Epidermal melanocyte (primary cell): ENCODE measurements around the gene CHL1.

Experiments used
- DNase-seq: peaks from one replicate; pipeline ENCODE4 v3.0.0; 2011; ENCODE audit warnings: low spot score; ENCODE audit not compliant: insufficient read length

The CHL1 gene

GRCh38 chr3:279325-279724 is 82.8 kb downstream of the CHL1 start:
- DNase-seq: no peak

- no peak for DNase-seq
Measured at GRCh38 chr3:280681-281080, 84.1 kb downstream of the CHL1 start.

GRCh38 chr3:284322-284721 is 87.8 kb downstream of the CHL1 start:
- DNase-seq: no peak

- no peak for DNase-seq
Measured at GRCh38 chr3:288417-288816, 91.9 kb downstream of the CHL1 start.

DNA sequence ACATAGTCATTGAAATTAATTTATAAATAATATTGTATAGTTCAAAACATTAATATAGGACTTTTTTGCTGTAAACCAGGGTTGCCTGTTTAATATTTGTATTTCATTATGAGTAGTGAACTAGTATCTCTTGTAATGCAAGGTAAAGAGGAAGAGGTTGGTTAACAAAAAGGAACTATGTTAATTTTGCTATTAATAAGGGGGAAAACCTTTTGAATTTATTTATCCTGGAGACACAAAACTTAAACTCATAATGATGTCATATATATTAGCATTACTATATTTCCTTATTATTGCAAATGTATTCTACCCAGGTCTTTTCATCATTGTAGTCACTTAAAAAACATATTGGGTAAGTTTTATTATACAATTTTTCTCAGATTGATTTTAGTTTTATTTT is 94.5 kb downstream of the CHL1 start:
- no peak for DNase-seq

DNA sequence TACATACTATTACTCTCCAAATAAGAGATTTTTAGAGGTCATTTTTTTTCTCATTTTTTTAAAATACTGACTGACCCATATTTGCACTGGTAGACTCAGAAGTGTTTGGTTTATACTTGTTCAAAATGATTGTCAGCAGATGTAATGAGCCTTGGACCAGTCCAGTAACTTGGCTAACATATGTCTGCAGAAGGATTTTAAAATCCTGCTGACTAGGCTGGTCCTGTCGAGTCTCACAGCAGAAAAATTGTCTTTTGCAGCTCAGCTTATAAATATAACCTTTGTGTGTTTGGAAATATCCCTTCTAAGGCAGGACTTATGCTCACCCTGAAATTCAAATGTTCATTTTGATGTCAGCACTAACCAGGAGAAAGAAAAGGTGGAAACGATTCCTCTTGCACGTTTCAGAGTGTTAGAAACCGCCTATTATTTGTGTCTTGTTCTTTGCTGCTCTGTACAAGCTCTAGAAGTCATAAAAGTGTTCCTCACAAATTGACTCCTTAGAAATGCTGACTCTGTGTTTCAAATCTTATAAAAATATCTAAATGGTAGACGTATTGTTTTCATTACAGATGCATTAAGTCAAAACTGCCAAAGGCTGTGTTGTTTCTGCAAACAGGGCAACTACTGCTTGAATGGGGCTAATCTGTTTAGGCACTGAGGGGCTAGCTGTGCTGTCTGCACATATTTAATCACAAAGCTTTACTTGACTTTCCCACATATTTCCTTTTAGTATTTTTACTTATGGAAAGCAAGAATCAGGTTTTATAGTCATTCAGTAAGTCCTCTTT is 95.3 kb downstream of the CHL1 start:
- DNase-seq: no peak

DNA sequence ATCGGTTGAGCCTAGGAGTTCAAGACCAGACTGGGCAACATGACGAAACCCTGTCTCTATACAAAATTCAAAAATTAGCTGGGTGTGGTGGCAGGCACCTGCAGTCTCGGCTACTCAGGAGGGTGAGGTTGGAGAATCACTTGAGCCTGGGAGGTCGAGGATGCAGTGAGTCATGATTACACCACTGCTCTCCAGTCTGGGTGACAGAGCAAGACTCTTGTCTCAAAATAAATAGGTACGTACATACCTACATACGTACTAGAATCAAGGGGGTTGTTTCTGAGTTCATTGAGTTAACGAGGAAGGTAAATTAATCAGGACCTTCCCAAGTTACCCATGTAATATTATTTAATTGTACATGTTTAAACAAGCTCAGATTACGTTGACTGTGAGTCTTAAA is 97.5 kb downstream of the CHL1 start:
- DNase-seq: no peak

DNA sequence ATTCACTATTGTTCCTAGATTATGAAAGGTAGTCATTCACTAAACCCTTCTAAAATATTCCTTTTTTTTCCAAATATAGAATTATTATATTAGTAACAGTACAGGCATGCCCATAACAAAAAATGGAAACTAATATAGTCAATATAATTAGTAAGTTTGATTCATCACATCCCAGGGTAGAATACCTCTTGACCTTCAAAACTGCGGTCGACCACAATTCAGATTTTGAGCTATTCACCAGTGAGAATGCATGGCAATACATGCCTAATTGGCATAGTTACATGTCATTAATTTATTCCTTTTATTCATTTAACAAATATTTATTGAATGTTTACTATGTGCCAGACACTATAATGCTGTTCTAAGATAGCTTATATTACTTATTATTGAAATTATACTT is 98.0 kb downstream of the CHL1 start:
- no peak for DNase-seq

- no peak for DNase-seq
Measured at GRCh38 chr3:295166-295565, 98.6 kb downstream of the CHL1 start.

DNA sequence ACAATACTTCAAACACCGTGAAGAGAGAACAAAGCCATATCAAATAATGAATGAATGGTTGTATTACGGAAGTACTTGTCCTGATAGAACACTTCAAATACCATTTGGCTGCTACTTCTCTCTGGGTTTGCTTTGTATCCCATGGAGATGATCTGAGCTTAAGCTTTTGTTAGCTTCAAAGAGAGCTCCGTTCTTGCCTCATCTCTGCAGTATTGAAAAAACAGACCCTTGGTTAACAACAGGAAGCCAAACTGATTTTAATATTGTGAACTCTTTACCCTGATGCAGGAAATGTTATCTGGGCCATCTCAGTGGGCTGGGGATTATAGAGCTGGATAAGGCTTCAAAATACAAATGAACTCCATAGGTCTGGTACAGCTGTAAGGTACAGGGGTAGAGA is 101.0 kb downstream of the CHL1 start:
- no peak for DNase-seq

GRCh38 chr3:299590-300301 is 103.2 kb downstream of the CHL1 start:
- no peak for DNase-seq

- DNase-seq: no peak
Measured at GRCh38 chr3:307182-307581, 110.6 kb downstream of the CHL1 start.

- DNase-seq: no peak
Measured at GRCh38 chr3:308597-309321, 112.2 kb downstream of the CHL1 start.

- no peak for DNase-seq
Measured at GRCh38 chr3:312160-312733, 115.7 kb downstream of the CHL1 start.

- no peak for DNase-seq
Measured at GRCh38 chr3:312911-313310, 116.3 kb downstream of the CHL1 start.

DNA sequence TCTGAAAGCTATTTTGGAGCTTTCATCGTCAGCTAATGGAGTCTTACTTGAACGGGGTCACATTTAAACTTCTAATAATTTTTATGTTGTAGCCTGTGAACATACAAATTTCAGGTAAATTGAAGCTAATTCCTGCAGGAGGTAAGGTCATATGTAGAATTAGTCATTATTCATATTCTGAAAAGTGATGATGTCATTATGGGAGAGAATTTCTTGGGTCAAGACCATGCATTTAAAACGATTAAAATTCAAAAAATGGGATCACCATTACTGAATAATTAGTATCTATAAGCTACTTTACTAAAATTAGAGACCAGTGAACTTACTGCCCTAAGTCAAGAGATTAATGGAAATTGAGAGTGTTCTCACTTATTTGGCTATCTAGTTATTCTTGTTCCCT is 120.4 kb downstream of the CHL1 start:
- DNase-seq: no peak

- DNase-seq: no peak
Measured at GRCh38 chr3:318903-319302, 122.3 kb downstream of the CHL1 start.

DNA sequence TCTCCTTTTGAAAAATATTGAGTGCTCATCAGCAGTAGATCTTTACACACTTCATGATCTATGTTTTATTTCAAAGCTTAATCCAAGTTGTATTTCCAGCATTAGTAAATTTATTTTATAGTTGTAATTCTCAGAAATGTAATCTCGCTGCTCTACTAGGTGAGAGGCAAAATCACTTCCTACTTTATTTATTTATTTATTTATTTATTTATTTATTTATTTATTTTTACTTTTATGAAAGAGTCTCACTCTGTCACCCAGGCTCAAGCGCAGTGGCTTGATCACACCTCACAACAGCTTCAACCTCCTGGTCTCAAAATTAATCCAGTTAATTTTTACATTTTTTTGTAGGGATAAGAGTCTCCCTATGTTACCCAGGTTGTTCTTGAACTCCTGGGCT is 127.9 kb downstream of the CHL1 start:
- no peak for DNase-seq

GRCh38 chr3:325495-325894 is 128.9 kb downstream of the CHL1 start:
- no peak for DNase-seq

DNA sequence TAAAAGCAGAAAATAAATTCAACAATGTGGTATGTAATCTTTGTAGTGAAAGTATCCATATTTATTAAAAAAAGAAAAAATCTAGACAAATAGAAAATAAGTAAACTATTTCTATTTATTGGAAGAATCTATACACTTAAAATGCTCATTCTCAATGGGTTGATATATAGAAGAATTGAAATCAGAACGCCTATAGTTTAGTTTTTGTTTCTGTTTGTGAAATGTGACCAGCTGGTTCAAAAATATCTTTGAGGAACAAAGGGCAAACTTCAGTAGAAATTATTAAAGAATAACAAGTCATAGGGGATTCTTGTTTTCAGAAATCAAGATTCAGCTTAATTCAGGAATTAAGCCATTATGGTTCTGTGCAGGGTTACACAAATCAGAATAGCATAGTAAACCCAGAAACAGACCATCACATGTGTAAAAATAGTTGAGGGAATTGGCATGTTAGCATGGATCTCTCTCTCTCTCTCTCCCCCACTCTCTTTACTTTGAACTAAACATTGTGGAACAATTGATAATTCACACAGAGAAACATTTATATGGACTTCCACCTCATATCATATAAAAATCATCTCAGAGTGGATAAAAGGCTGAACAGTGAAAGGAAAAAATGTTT is 134.0 kb downstream of the CHL1 start:
- no peak for DNase-seq

GRCh38 chr3:331881-332280 is 135.3 kb downstream of the CHL1 start:
- DNase-seq: no peak

GRCh38 chr3:332701-333100 is 136.1 kb downstream of the CHL1 start:
- DNase-seq: no peak
